RPMI8226 (cell line): Measurements from ENCODE around the gene PID1.

ENCODE experiments used
- DNase-seq: peaks from one replicate; pipeline ENCODE4 v3.0.0-alpha.2; 2015

PID1 gene

DNA sequence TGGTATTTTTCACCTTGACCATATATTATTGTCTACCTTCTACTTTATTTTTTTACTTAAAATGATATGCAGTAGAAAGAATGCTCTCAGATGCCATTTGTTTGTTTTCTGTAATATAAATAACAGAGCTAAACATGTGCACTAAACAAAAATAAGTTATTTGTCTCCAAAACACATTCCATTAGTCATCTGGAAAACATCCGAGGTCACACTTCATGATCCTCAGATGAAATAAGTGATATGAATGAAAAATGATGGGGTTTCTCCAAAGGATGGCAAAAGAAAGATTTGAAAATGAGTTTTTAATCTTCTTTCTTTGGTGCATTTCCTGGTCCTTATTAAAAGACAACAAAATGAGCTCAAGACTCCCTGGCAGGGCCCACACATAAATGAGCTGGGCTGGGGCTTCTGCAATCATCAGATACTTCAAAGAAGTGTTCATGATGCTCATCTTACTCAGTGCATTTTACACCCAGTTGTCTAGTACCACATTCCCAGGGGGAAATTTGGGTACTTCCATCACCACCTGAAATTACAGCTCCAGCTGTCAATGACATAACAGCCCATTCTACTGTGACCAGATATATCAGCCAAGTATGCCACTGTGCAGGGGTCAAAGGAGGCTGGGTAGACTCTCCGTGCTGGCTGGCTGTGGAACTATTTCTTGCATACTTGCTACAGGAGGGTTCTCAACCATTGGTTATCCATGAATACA, 283.5 kb downstream of the PID1 start:
- DNase-seq, result no peak

DNA sequence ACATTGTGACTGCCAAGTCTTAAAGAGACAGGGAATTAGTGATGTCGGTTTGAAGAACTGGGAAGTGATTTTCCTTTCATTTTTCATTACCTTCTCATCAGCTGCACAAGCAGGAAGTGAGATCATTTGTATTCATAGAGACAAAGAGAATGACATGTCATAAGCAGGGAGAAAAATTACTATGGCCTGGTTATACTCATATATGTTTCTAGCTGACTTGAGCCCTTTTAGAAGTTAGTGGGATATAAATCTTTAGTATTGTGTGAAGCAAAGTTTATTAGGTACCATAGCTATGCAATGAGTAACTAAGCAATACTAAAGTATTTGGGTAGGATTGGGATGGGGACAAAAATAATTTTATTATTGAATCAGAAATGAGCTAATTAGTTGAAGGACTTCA, 284.1 kb downstream of the PID1 start:
- no peak for DNase-seq

DNA sequence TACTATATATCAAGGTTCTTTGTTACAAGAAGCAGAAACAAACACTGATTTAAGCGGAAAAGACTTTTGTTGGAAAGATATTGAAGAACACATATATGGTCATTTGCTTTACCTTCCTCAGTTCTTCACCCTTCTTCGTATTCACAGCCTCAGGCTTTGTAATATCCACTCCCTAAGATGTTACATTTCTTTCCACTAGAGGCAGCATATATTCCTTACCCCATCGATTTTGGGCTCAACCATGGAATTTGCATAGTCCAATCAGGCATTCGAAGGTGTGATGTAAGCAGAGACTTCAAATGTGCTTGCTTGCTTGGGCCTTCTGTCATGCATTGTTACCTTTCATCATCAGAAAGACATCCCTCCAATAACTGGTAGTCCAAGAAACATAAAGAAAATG, 287.4 kb downstream of the PID1 start:
- no peak for DNase-seq

DNA sequence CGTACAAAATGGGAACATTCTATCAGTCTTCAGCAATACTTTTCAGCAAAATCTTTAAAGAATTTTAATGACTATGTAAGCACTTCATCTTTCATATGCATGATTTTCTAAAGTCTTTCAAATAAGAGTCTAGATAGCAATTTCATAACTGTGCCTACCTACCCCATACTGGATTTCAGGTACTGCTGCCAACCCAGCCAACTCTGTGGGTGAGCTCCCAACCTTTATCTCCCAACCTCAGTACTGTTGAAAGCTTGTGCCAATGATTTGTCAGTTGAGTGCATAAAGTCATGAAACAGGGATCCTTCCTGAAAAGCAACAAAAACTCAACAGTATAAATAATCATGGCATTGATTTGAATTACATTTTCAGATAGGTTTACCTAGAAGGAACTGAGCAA, 296.9 kb downstream of the PID1 start:
- no peak for DNase-seq
